AG04450 (cell line): ENCODE results near the gene OR6S1. TPM values are rescaled to one million over a fixed set of nuclear protein-coding genes. Genes with fewer than 3 reads are reported as not detected.
"Not testable (repeated sequence)": the region's sequence is repeated elsewhere in the genome, so short reads cannot be mapped to it uniquely, and the experiment has no call there.

Source experiments
- CTCF ChIA-PET: fragments of 300-600, 350-600 bp; formaldehyde crosslinking; extraction: SDS; loops from one replicate; lab custom pipeline; 2022; ENCODE audit warnings: antibody characterized with exemption, inconsistent platforms; lab: Charles Lee
- POLR2A ChIA-PET: fragments of 350-600 bp; formaldehyde crosslinking; extraction: SDS; loops from one replicate; lab custom pipeline; 2021; ENCODE audit warnings: antibody characterized with exemption, inconsistent platforms; lab: Yijun Ruan, JAX
- DNase-seq: peaks from one replicate; pipeline ENCODE4 v3.0.0-alpha.2; 2011; ENCODE audit warnings: low read depth, low spot score
- H3K27ac ChIP-seq: one replicate; pipeline ENCODE4 v1.5.1; 2012; ENCODE audit warnings: low read depth, low read length, control low read depth
- H3K27me3 ChIP-seq: one replicate; pipeline ENCODE4 v1.6.0; 2012; ENCODE audit warnings: low read length; ENCODE audit not compliant: control insufficient read depth, insufficient read depth
- H3K4me3 ChIP-seq: 2 replicates; pipeline ENCODE4 v1.5.1; 2011; ENCODE audit warnings: mild to moderate bottlenecking, low read depth, low read length, control low read depth
- H3K9me3 ChIP-seq: 2 replicates; pipeline ENCODE4 v1.5.1; 2012; ENCODE audit warnings: low read length; ENCODE audit not compliant: control insufficient read depth, insufficient read depth
- CTCF ChIP-seq: IDR thresholded peaks from 2 replicates; pipeline ENCODE4 v1.5.1; 2011; ENCODE audit warnings: low read depth, low read length, control low read depth, inconsistent platforms
- polyA plus RNA-seq: library from polyadenylated mRNA; depleted of rRNA; stranded (reverse); fragments of >200 nt; gene quantifications from 2 replicates; pipeline ENCODE4 v1.2.3, GENCODE V29; 2011

The OR6S1 gene
- polyA plus RNA-seq, 1 experiment = not detected

GRCh38 chr14:20626274-20626673 lies 15.2 kb downstream of the OR6S1 start:
- DNase-seq = no peak
- Histone ChIP-seq H3K4me3 (peak overlapping the region; percentile 42), H3K27ac (no peak overlapping the region), H3K27me3 (peaks cover 13% of the 10 kb centered on the region), H3K9me3 (no peaks in the 10 kb centered on the region)
- ChIA-PET POLR2A (no interaction called here), CTCF (interaction anchor here (1.3 kb wide), 1 partner anchor 344 kb away, joined by 3 read pairs; no protein-coding TSS in a partner anchor)
- no peak for TF ChIP-seq CTCF

- no peaks in the 10 kb centered on the region for H3K9me3 ChIP-seq
- peak overlapping the region; percentile 59 for H3K4me3 ChIP-seq
- ChIA-PET CTCF (no interaction called here), POLR2A (no interaction called here)
- DNase-seq = no peak
- H3K27me3 ChIP-seq = peaks cover 13% of the 10 kb centered on the region
- TF ChIP-seq CTCF = no peak
- no peak overlapping the region for H3K27ac ChIP-seq
Observed at GRCh38 chr14:20624495-20625070, 16.9 kb downstream of the OR6S1 start.

GRCh38 chr14:20623798-20624197 lies 17.7 kb downstream of the OR6S1 start:
- no peak for TF ChIP-seq CTCF
- ChIA-PET POLR2A (no interaction called here), CTCF (no interaction called here)
- no peak for DNase-seq
- no peaks in the 10 kb centered on the region for H3K9me3 ChIP-seq
- H3K4me3 ChIP-seq = no peak overlapping the region
- no peak overlapping the region for H3K27ac ChIP-seq
- H3K27me3 ChIP-seq = peaks cover 13% of the 10 kb centered on the region

GRCh38 chr14:20622816-20623291 lies 18.6 kb downstream of the OR6S1 start:
- peaks cover 9% of the 10 kb centered on the region for H3K27me3 ChIP-seq
- H3K9me3 ChIP-seq = no peaks in the 10 kb centered on the region
- H3K27ac ChIP-seq = no peak overlapping the region
- 0 out of 2 replicates have a peak overlapping the region, but pooled peaks have one; percentile 13 for H3K4me3 ChIP-seq
- DNase-seq = no peak
- no peak for TF ChIP-seq CTCF
- ChIA-PET CTCF (interaction anchor here (0.8 to 1.0 kb wide), 3 partner anchors 10 to 348 kb away, joined by 3 read pairs; no protein-coding TSS in a partner anchor), POLR2A (no interaction called here)

GRCh38 chr14:20620798-20621478 lies 20.6 kb downstream of the OR6S1 start:
- H3K27ac ChIP-seq = no peak overlapping the region
- no peak for TF ChIP-seq CTCF
- POLR2A ChIA-PET = no interaction called here
- peaks cover 3% of the 10 kb centered on the region for H3K27me3 ChIP-seq
- no peak for DNase-seq
- CTCF ChIA-PET = no interaction called here
- no peaks in the 10 kb centered on the region for H3K9me3 ChIP-seq
- H3K4me3 ChIP-seq = no peak overlapping the region

GRCh38 chr14:20619688-20620087 lies 21.8 kb downstream of the OR6S1 start:
- CTCF ChIA-PET = interaction anchor here (0.6 kb wide), 1 partner anchor 890 kb away, joined by 5 read pairs; no protein-coding TSS in a partner anchor
- H3K9me3 ChIP-seq, H3K27ac ChIP-seq, H3K27me3 ChIP-seq, H3K4me3 ChIP-seq, POLR2A ChIA-PET, DNase-seq: not testable (repeated sequence)
